HUDEP-2 (cell line): ENCODE results near the gene ENSA.
"Not testable (repeated sequence)": the region's sequence is repeated elsewhere in the genome, so short reads cannot be mapped to it uniquely, and the experiment has no call there.

Source experiments
- DNase-seq, 76 experiments: peaks; one replicate each; lab custom pipeline; 2025; ENCODE audit not compliant: unreplicated experiment in 76 of 76; lab: John Stamatoyannopoulos, UW

The ENSA gene

DNA sequence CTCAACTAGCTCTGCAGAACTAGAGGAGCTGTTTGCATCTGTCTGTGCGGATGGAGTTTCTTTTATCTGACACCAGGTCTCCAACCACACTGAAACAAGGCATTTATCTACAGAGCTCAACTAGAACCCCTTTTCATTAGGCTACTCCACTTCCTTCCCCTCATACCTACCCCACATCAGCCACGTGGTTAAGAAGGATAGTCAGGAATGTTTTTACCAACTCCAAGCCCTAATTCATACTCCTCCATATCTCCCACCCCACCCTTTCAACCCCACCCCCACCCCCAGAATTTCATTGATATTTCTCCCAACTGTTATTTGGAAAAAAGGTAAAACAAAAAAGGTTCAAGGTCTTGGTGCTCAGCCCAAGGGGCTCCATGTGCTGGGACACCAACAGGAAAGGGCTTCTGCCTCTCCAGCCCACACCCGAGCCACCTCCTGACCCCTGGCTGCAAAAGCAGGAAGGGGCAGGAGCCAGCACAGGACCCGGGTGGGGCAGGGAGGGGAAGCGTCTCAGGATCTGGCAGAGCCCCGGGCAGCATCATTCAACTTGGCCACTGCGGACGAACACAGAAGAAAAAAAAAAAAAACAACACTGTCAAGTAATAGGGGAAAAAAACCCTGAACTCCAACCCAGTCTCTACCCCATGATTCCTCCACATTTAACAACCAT is 7.0 kb downstream of the ENSA start:
- no peak for DNase-seq

DNA sequence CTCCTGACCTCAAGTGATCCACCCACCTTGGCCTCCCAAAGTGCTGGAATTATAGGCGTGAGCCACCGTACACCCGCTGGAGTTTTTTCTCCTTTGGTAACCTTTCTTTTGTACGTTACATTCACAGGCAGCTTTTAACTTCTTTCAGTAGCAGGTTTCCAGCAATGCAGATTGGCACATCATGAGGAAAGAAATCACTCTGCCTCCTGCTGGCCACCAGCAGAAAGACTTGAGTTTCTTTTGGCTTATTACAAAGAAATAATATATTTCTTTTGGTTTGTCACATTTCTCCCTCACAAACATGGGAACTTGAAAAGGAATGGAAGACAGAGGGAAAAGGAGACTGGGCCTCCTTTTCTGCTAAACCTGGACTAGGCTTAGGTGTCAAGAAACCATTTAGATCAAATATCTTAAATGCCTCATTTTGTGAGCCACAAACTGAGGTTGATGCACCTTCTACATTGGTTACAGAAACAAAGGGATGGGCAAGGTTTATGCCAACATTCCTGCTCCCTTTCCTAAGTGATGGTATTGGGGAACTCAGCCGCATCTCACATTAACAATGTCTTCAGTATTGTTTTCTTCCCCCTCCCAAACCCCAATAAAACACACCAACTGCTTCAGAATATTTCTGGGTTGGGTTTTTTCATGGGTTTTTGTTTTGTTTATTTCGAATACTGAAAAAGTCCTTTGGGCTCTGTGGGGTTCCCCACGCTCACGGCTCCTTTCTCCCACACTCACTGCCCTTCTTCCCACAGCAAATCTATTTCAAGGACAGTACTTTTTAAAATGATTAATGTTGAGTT is 7.7 kb downstream of the ENSA start:
- DNase-seq, result peak in 24 of 76 experiments; percentile 2 to 44 (median 17)

DNA sequence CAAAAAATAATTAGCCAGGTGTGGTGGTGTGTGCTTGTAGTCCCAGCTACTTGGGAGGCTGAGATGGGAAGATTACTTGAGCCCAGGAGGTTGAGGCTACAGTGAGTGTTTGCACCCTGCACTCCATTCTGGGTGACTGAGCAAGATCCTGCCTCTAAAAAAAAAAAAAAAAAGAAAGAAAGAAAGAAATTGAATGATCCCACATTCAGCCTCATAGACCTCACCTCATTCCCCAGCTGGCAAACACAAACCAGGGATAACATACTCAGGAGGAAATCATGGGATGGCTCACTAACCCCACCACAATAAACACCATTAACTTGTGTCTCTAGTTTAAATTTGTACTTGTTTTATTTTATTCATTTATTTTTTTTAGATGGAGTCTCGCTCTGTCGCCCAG is 8.5 kb downstream of the ENSA start:
- no peak for DNase-seq

DNA sequence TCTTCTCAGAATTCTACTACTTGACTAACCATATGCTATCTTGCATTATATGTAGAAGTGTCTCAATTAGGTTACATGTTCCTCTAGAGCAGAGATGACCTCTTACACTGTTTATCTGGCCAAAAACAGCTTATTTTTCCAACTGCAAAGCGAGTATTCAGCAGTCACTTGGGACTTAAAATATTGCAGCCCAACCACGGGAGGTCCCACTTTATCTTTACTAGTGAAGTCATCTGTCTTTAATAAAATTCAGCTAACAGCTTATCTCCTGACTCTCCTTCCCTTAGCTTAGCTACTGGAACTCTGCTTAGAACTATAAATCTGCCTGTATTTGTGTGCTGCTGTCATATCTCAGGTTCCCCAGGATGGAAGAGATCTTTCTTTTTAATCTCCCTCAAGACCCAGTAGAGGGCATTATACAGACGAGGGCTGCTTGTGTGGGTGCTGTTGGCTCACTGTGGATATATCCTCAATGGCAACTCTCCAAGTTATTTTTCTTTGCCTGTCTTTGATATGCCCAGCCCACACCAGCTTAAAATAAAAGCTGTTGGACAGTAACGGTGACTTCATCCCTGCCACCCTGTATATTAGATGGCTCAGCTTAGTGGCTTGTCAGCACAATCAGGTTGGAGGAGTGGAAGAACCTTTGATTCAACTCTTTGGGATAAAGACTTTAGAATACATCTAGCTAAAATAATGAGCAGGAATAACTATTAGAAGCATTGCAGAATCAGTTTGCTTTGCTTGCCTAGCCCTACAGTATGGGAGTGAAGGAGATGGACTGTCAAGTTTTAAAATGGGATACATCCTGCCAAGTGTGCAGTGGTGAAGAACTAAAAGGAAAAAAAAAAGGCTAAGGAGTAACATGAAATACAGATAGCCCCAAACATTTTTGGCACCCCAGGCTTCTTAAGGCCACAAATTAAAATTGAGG is 9.6 kb downstream of the ENSA start:
- DNase-seq, result peak in 71 of 76 experiments; percentile 8 to 92 (median 61)

DNA sequence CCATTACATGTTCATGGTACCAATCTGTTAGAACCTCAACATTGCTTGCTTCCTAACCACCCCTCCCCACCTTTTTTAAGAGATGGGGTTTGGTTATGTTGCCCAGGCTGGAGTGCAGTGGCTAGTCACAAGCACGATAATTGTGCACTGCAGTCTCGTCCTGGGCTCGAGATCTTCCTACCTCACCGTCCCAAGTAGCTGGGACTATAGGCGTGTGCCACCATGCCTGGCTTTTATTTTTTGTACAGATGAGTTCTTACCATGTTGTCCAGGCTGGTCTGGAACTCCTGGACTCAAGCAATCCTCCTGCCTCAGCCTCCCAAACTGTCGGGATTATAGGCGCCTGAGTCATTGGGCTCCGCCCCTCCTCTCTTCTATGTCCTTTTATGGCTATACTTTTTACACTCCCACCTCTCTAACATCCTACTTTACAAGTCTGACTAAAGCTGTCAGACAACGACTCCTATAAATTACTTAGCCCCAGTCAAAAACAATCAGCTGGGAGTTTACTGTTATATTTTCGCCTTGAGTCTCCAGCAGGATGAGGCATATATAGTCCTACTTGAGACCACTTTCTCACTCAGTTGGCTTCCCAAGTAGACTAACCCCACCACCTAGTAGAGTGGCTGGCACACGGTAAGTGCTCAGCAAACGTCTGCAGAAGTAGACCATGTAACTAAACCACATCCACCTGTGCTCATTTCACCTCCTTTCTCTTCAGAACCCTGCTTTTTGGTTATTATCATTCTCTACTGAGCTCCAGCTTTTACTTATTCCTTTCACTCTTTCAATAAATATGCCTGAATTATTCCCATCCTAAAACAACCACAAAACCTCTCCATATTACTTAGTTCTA is 13.8 kb downstream of the ENSA start:
- no peak for DNase-seq

DNA sequence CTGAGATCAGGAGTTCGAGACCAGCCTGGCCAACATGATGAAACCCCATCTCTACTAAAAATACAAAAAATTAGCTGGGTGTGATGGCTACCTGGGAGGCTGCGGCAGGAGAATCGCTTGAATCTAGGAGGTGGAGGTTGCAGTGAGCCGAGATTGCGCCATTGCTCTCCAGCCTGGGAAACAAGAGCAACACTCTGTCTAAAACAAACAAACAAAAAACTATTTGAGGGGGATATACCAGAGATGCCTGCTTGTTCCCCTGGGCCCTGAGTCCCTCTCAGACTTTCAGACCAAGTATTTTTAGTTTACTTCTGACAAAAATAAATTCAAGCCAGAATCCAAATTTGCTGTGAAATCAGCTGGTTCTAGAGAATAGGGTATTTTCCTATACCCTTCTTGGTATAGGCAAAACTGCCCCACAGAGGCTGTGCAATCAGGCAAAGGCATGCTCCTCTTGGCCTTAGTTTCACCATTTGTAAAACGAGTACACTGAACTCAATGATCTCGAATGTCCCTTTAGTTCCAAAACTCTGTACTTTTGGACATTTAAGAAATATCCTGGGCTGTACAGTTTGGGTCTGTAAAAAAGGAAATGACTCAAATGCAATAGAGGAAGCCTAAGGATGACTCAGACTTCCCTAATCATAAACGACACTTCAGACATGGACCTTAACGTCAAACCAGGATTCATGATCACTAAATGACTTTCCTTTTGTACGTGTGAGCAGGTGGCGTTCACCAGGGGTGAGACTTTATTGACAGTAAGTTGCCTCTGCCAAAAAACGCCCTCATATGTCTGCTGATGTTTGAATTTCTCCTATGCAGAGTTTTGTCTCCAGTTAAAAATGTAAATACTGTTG is 16.1 kb downstream of the ENSA start:
- peak in 12 of 76 experiments; percentile 9 to 44 (median 25) for DNase-seq

DNA sequence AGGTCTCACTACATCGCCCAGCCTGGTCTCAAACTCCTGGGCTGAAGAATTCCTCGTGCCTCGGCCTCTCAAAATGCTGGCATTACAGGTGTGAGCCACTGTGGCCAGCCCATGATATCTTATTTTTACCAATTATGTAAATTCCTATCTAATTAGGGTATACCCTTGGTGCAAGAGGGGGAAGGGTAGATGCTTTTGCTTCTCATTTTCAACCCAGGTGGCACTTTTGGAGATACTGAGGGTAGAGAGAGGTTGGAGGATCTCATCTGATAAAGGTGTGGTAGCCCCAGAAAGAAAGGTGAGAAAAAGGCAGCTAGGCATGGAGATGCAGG is 17.4 kb downstream of the ENSA start:
- DNase-seq, result no peak

DNA sequence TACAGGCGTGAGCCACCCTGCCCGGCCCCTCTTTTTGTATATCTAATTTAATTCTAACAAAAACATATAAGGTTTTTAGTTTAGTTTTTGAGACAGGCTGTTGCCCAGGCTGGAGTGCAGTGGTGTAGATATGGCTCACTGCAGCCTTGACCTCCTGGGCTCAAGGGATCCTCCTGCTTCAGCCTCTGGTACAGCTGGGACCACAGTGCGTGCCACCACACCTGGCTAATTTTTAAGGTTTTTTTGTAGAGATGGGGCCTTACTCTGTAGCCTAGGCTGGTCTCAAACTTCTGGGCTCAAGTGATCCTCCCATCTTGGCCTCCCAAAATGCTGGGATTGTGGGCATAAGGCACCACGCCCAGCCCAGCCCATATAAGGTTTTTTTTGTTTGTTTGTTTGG is 18.8 kb downstream of the ENSA start:
- DNase-seq, result no peak

DNA sequence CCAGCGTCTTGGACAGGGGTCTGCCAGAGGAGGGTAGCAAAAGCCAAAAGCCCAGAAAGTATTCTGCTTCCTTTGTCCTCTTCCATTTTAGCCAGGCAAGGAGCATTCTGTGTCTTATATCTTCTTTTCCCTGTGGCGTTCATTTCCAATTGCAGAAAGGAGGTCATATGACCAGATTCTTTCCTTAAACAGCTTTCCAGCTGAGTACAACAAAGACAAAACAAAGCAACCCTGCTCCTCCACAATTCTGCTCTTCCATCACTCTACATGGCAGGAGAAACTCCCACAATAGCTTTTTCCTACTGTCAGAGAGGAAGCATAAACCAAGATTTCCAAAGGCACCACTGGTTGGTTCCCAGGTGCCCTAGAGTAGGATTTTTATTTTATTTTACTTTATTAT is 19.7 kb downstream of the ENSA start:
- DNase-seq, result no peak

DNA sequence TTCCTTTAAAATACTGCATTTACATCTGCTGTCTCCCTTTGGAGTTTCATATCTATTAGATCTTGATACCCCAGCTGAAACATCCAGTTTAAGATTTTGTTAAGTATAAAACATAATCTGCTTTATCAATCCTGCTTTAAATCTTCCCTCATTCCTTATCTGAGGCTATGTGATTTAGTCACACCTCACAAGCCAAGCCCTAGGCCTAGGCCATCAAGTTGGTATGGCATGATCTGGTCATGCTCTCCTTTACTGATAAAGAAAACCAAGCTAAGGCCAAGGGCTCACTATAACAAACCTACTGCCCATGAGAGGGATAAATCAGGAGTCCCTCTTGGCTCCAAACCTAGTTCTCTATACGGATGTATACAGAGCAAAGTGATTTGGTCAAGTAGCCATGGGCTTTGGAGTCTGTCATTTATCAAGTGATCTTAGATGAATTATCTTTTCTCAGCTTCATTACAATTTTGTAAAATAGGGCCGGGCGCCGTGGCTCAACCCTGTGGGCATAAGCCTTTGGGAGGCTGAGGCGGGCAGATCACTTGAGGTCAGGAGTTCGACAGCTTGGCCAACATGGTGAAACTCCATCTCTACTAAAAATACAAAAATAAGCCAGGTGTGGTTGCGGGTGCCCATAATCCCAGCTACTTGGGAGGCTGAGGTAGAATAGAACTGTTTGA is 22.8 kb downstream of the ENSA start:
- no peak for DNase-seq

DNA sequence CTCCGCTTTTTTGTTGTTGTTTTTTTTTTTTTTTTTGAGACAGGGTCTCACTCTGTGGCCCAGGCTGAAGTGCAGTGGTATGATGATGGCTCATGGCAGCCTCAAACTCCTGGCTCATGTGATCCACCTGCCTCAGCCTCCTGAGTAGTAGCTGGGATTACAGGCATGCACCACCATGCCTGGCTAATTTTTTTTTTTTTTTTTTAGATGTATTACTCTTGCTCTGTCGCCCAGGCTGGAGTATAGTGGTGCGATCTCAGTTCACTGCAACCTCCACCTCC is 24.0 kb downstream of the ENSA start:
- DNase-seq, result not testable (repeated sequence)

DNA sequence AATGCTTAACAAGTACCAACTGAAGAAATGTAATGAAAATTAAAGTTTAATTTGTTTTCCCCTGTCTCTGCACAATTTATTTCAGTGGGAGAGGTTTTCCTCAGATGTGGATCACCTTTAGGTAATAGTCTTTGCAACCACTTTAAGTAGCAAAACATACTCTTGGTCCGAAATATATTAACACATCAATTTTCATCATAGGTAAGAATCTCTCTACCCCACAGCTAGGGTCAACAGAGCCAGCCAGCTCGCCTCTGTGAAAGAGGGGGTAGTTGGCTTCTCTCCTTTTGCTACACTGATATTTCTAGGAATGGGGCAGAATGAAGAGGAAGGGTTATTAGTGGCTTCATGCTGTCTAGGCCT is 25.2 kb downstream of the ENSA start:
- DNase-seq, result no peak

DNA sequence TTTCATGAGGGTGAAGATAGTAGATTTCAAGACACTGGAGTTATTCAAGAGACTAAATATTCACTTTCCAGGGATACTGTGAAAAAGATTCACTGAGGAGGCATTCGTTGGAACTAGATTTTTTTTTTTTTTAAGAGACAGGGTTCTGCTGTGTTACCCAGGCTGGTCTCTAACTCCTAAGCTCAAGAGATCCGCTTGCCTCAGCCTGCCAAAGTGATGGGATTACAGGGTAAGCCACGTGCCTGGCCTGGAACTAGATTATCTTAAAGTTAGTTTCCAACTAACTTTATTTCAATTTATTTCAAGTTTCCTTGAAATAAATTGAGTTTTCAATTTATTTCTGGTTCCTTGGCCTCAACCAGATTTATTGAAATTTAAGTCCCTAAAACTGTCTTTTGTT is 25.7 kb downstream of the ENSA start:
- no peak for DNase-seq

DNA sequence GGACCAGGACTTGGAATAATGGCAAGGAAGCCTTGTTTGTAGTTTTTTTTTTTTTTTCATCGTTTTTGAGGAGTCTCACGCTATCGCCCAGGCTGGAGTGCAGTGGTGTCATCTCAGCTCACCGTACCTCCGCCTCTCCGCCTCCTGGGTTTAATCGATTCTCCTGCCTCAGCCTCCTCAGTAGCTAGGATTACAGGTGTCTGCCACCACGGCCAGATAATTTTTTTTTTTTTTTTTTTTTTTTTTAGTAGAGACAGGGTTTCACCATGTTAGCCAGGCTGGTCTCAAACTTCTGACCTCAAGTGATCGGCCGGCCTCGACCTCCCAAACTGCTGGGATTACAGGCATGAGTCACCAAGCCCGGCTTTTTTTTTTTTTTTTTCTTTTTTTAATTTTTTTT is 27.0 kb downstream of the ENSA start:
- not testable (repeated sequence) for DNase-seq

DNA sequence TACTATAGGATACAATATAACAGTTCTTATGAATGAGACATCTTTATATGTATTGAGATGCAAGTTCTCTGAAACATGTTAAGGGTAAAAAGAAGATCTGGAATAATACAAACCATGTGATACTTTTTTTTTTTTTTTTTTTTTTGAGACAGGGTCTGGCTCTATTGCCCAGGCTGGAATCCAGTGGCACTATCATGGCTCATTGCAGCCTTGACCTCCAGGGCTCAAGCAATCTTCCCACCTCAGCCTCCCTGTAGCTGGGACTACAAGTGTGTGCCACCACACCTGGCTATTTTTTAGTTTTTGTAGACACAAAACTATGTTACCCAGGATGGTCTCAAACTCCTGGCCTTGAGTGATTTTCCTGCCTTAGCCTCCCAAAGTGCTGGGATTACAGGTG is 27.9 kb downstream of the ENSA start:
- no peak for DNase-seq

DNA sequence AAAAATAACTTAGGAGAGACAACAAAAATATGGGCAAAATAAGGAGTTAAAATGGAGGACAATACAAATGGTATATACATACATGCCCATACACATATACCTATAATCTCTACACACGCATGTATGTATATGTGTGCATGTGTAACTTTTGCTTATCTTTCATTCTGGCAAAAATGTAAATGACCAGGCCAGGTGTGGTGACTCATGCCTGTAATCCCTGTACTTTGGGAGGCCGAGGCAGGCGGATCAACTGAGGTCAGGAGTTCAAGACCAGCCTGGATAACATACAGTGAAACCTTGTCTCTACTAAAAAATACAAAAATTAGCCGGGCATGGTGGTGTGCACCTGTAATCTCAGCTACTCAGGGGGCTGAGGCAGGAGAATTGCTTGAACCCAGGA is 31.1 kb downstream of the ENSA start:
- DNase-seq, result not testable (repeated sequence)

DNA sequence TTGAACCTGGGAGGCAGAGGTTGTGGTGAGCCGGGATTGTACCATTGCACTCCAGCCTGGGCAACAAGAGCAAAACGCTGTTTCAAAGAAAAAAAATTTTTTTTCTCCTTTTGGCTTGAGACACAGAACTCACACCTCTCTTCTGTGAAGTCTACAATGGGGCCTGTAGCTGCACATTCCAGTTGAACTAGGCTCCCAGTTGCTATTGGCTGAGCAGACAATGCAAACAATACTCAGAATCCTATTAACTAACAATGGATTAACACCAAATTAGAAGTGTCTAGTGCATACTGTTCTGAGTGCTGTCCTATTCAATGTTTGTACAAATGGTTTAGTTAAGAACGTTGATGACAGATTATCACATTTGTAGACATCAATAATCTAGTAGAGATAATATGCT is 32.4 kb downstream of the ENSA start:
- DNase-seq, result no peak

DNA sequence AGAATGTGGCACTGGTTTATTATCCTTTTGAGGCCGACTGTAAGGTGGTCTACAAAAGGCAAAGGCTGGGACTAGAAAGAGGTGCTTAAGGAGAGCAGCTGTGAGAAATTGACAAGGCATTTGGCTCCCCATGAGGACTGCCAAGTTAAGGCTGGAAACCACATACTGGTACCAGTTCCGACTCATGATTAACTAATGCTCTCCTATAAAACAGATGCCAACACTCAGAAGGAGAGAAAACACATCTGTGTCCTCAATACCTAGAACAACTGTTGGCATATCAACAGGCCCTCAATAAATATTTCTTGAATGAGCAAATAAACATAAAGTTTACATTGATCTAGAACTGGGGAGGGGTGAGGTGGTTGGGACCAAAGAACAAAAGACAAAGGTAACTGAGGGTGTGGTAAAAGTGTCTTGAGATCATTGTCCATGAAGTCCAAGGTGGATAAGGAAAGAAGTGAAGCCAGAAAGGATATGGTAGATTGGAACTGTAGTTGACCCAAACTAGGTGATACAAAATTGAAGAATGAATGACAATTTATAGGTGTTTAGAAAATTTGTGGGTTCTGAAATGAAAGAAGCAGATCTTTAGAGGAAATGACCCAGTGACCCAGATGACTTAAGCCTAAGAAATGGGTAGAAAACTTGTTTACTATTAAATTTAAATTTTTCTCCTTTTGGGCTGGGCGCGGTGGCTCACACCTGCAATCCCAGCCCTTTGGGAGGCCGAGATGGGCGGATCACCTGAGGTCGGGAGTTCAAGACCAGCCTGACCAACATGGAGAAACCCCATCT is 33.1 kb downstream of the ENSA start:
- DNase-seq, result no peak
